Upper lobe of left lung (tissue), 6 donors: ENCODE results near the gene TAOK1. TPM values are rescaled to one million over a fixed set of nuclear protein-coding genes. Genes with fewer than 3 reads are reported as not detected.
"Not testable (repeated sequence)": the region's sequence is repeated elsewhere in the genome, so short reads cannot be mapped to it uniquely, and the experiment has no call there.

Experiments used
- ATAC-seq, 2 donors: fragments of 200-7000 bp; cut with Tn5 transposase; one replicate each; pipeline ENCODE4 v1.9.1; 2022; ENCODE audit warnings: mild to moderate bottlenecking in 2 of 2, moderate library complexity in 2 of 2; ENCODE audit not compliant: low FRiP score in 2 of 2
- DNase-seq, 2 donors: peaks; one replicate each; pipeline ENCODE4 v3.0.0-alpha.2; 2019 to 2020
- H3K27ac ChIP-seq, 4 donors: fragments of 200-600 bp; sonication (generic); one replicate each; pipeline ENCODE4 v1.5.1; 2016 to 2019
- H3K27me3 ChIP-seq, 4 donors: fragments of 200-600 bp; sonication (generic); one replicate each; pipeline ENCODE4 v1.5.1; 2017 to 2019
- H3K36me3 ChIP-seq, 4 donors: fragments of 200-600 bp; sonication (generic); one replicate each; pipeline ENCODE4 v1.5.1; 2016 to 2019
- H3K4me1 ChIP-seq, 4 donors: fragments of 200-600 bp; sonication (generic); one replicate each; pipeline ENCODE4 v1.5.1; 2018 to 2019
- H3K4me3 ChIP-seq, 4 donors: fragments of 200-600 bp; sonication (generic); one replicate each; pipeline ENCODE4 v1.5.1; 2017 to 2019; ENCODE audit warnings: mild to moderate bottlenecking in 2 of 4, moderate library complexity in 1 of 4
- H3K9me3 ChIP-seq, 4 donors: fragments of 200-600 bp; sonication (generic); one replicate each; pipeline ENCODE4 v1.5.1; 2018 to 2019
- EP300 ChIP-seq, 4 donors: sonication (generic); formaldehyde crosslinking; IDR thresholded peaks; one replicate each; pipeline ENCODE4 v1.5.1; 2017; ENCODE audit warnings: antibody characterized with exemption in 4 of 4, control low read depth in 2 of 4
- POLR2A ChIP-seq, 4 donors: fragments of 450-650 bp; IDR thresholded peaks; one replicate each; pipeline ENCODE4 v1.5.1; 2016 to 2017; ENCODE audit warnings: antibody characterized with exemption in 4 of 4, mild to moderate bottlenecking in 2 of 4
- POLR2AphosphoS5 ChIP-seq, 2 donors: sonication (generic); formaldehyde crosslinking; IDR thresholded peaks; one replicate each; pipeline ENCODE4 v1.5.1; 2017; ENCODE audit warnings: antibody characterized with exemption in 2 of 2
- WGBS, 2 donors: methylation state at CpG; one replicate each; pipeline ENCODE4 v1.1.5; 2017 to 2018; 5-methylcytosine and 5-hydroxymethylcytosine counted together
- total RNA-seq, 6 donors: library from RNA; depleted of rRNA in 4 of 6; stranded (reverse); fragments of >200 nt in 4 of 6; gene quantifications; one replicate each; pipeline versions ENCODE4 v1.1.0 to v1.2.1, GENCODE V29; 2016 to 2021
- TF ChIP-seq, protein P1 (sequence below), 6 experiments: fragments of 450-650 bp in 4 of 6; fragments of 200-600 bp in 2 of 6; sonication (generic) in 2 of 6; IDR thresholded peaks; one replicate each; pipeline ENCODE4 v1.5.1; 2016 to 2019; ENCODE audit warnings: antibody characterized with exemption in 6 of 6
- donor health status: DM: no; HTN: no; CAD: no; lungs with moderate emphysema.
- donor health status: DM: no; HTN: yes; CAD: no; lungs with severe emphysema.

The TAOK1 gene
- total RNA-seq, 6 donors from 2014 or later, result 43.0 to 100 (median 59.3) TPM

DNA sequence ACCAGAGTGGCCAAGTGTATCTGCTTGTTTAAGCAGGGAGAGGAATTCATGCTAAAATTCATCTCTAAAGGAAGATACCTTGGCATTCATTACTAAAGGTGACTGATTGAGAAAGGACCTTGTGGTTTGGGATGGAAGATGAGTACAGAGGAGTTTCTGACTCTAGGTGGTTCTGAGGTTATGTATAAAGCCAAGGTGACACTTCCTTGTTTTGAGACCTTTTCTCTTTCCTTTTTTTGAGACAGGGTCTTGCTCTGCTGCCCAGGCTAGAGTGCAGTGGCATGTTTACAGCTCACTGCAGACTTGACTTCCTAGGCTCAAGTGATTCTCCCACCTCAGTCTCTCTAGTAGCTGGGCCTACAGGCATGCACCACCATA is 167.6 kb downstream of the TAOK1 start:
- H3K27me3 ChIP-seq, result no peaks in the 10 kb centered on the region
- no peak for ATAC-seq
- H3K36me3 ChIP-seq, result peaks cover 0 to 6% (median 3%) of the 10 kb centered on the region in 4 donors
- peaks cover 14 to 18% (median 16%) of the 10 kb centered on the region in 4 donors for H3K4me1 ChIP-seq
- no peak overlapping the region for H3K27ac ChIP-seq
- H3K4me3 ChIP-seq, result no peak overlapping the region
- DNase-seq, result no peak
- H3K9me3 ChIP-seq, result no peaks in the 10 kb centered on the region
- TF ChIP-seq POLR2A (IDR thresholded peaks at IDR 0.05) (no peak), EP300 (IDR thresholded peaks at IDR 0.05) (no peak), POLR2AphosphoS5 (IDR thresholded peaks at IDR 0.05) (no peak)
- TF ChIP-seq, protein P1, sequence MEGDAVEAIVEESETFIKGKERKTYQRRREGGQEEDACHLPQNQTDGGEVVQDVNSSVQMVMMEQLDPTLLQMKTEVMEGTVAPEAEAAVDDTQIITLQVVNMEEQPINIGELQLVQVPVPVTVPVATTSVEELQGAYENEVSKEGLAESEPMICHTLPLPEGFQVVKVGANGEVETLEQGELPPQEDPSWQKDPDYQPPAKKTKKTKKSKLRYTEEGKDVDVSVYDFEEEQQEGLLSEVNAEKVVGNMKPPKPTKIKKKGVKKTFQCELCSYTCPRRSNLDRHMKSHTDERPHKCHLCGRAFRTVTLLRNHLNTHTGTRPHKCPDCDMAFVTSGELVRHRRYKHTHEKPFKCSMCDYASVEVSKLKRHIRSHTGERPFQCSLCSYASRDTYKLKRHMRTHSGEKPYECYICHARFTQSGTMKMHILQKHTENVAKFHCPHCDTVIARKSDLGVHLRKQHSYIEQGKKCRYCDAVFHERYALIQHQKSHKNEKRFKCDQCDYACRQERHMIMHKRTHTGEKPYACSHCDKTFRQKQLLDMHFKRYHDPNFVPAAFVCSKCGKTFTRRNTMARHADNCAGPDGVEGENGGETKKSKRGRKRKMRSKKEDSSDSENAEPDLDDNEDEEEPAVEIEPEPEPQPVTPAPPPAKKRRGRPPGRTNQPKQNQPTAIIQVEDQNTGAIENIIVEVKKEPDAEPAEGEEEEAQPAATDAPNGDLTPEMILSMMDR (IDR thresholded peaks at IDR 0.05), result no peak

DNA sequence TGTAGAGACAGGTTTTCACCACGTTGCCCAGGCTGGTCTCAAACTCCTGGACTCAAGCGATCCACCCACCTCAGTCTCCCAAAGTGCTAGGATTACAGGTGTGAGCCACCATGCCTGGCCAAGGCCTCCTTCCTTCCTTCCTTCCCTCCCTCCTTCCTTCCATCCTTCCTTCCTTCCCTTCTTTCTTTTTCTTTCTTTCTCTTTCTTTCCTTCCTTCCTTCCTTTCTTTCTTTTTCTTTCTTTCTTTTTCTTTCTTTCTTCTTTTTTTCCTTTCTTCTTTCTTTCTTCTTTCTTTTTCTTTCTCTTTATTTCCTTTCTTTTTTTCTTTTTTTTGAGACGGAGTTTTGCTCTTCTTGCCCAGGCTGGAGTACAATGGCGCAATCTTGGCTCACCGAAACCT is 168.0 kb downstream of the TAOK1 start:
- not testable (repeated sequence) for DNase-seq, H3K27ac ChIP-seq, H3K4me3 ChIP-seq, H3K36me3 ChIP-seq, ATAC-seq, H3K9me3 ChIP-seq, H3K27me3 ChIP-seq
- peaks cover 14 to 21% (median 18%) of the 10 kb centered on the region in 4 donors for H3K4me1 ChIP-seq
- 93 to 98% methylated on average over 5 of the region's 5 CpGs for WGBS, 2 donors

DNA sequence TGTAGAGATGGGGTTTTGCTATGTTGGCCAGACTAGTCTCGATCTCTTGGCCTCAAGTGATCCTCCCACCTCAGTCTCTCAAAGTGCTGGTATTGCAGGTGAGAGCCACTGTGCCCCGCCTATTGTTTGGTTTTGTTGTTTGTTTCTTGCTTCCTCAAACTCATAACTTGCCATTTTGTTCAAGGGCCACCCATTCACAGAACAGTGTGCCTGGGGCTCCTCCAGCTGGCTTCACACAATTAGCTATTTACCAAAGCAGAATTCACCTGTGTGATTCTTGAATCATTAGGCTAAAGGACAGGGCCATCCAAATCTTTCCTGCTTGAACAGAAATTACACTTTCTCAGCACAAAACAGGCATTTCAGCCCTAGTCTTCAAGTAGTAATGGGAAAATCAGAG is 169.5 kb downstream of the TAOK1 start:
- Histone ChIP-seq H3K4me3 (no peak overlapping the region), H3K27me3 (no peaks in the 10 kb centered on the region), H3K36me3 (peaks cover 0 to 7% (median 3%) of the 10 kb centered on the region in 4 donors), H3K9me3 (no peaks in the 10 kb centered on the region), H3K4me1 (peaks cover 15 to 21% (median 20%) of the 10 kb centered on the region in 4 donors), H3K27ac (no peak overlapping the region)
- TF ChIP-seq POLR2A (IDR thresholded peaks at IDR 0.05) (no peak), EP300 (IDR thresholded peaks at IDR 0.05) (no peak), POLR2AphosphoS5 (IDR thresholded peaks at IDR 0.05) (no peak)
- TF ChIP-seq, protein P1 (IDR thresholded peaks at IDR 0.05), result no peak
- ATAC-seq (no peak), DNase-seq (no peak)
- 80 to 100% methylated on average over 2 of the region's 2 CpGs for WGBS, 2 donors

DNA sequence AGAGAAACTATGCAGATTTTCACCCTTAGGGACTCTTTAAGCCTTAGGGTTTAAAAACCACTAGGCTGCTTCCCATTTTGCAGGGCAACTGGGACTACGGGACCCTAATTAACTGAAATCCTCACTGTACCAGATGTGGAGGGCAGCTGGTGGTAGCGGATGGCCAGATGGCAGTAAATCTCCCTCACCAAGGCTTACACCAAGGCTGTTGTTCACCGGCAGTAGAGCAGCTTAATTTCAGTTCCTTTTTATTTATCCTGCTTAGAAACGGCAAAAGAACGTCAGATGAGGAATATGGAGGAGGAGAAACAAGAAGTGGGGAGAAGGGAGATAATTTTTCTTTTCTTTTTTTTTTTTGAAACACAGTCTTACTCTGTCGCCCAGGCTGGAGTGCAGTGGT is 170.2 kb downstream of the TAOK1 start:
- peaks cover 20 to 26% (median 24%) of the 10 kb centered on the region in 4 donors for H3K4me1 ChIP-seq
- H3K27me3 ChIP-seq, result no peaks in the 10 kb centered on the region
- H3K27ac ChIP-seq, result no peak overlapping the region
- DNase-seq (no peak), ATAC-seq (peak in 1 of 2 donors; percentile 58)
- H3K9me3 ChIP-seq, result no peaks in the 10 kb centered on the region
- no peak overlapping the region for H3K4me3 ChIP-seq
- 62 to 74% methylated on average over 6 of the region's 6 CpGs for WGBS, 2 donors
- H3K36me3 ChIP-seq, result peaks cover 0 to 7% (median 3%) of the 10 kb centered on the region in 4 donors
- TF ChIP-seq POLR2A (IDR thresholded peaks at IDR 0.05), result no peak

DNA sequence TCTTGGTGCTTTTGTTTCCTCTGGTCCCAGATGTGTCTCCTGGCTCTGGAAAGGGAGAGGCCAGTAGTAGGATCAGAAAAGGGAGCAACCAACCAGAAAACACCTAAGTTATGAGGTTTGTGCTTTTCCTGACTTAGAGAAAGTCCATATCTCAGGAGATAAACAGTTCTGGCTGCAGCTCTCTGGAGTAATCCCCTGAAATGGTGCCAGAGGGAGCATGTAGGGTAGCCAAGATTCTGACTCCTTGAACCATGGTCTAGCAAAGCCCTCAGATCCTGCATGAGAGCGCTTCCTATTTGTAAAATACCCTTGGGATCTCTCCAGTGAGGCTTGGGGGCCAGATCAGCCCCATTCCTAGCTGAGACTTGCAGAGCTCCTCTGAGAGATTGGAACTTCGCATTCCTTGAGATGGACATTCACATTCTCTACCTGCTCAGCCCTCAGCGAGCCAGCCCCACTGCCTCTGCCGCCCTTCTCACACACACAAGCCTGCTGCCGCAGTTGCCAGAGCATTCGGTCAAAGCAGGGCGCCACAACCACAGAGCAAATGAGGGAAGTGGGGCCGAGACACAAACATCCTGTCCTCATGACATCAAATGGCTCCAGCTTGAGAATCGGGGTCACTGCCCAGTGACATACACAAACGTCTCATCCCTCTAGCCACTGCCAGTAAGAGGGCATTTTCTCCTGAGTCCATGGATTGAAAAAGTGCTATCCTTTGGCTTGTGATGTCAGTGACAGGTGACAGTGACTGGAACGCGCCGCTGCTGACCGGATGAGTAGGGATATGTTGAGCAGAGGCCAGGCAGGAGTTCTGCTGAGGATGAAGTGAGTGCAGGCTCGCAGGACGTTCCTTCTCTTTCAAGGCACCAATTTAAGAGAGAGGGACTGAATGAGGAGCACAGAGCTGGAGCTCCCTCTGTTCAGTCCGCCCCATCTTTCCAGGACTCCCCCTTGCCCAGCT is 171.7 kb downstream of the TAOK1 start:
- no peak for ATAC-seq
- 60 to 64% methylated on average over 11 to 17 of the region's 17 CpGs for WGBS, 2 donors
- H3K4me3 ChIP-seq, result no peak overlapping the region
- peaks cover 0 to 7% (median 3%) of the 10 kb centered on the region in 4 donors for H3K36me3 ChIP-seq
- H3K9me3 ChIP-seq, result no peaks in the 10 kb centered on the region
- peak in 1 of 4 donors; percentile 48 for TF ChIP-seq POLR2A (IDR thresholded peaks at IDR 0.05)
- no peak for TF ChIP-seq EP300 (IDR thresholded peaks at IDR 0.05)
- TF ChIP-seq POLR2AphosphoS5 (IDR thresholded peaks at IDR 0.05), result peak; percentile 28 to 33
- TF ChIP-seq, protein P1 (IDR thresholded peaks at IDR 0.05), result no peak
- no peaks in the 10 kb centered on the region for H3K27me3 ChIP-seq
- H3K4me1 ChIP-seq, result peaks cover 31 to 40% (median 36%) of the 10 kb centered on the region in 4 donors
- H3K27ac ChIP-seq, result peak overlapping the region; percentile 40 to 70 (median 61)
- peak in 1 of 2 donors; percentile 52 for DNase-seq
